Ascending aorta (tissue), 2 donors: ENCODE results near the gene EMCN. TPM values are rescaled to one million over a fixed set of nuclear protein-coding genes. Genes with fewer than 3 reads are reported as not detected.

Experiments used
- DNase-seq, 2 donors: peaks; one replicate each; pipeline ENCODE4 v3.0.0-alpha.2; 2019; ENCODE audit warnings: low spot score in 2 of 2
- H3K27ac ChIP-seq, 2 donors: fragments of 200-600 bp; sonication (generic); one replicate each; pipeline ENCODE4 v1.5.1; 2016 to 2017; ENCODE audit warnings: mild to moderate bottlenecking in 1 of 2
- H3K27me3 ChIP-seq: fragments of 200-600 bp; sonication (generic); one replicate; pipeline ENCODE4 v1.5.1; 2017
- H3K36me3 ChIP-seq, 2 donors: fragments of 200-600 bp; sonication (generic); one replicate each; pipeline ENCODE4 v1.5.1; 2016
- H3K4me1 ChIP-seq, 2 donors: fragments of 200-600 bp; sonication (generic); one replicate each; pipeline ENCODE4 v1.5.1; 2016 to 2017; ENCODE audit warnings: mild to moderate bottlenecking in 1 of 2
- H3K4me3 ChIP-seq, 2 donors: fragments of 200-600 bp; sonication (generic); one replicate each; pipeline ENCODE4 v1.5.1; 2016 to 2017; ENCODE audit warnings: mild to moderate bottlenecking in 1 of 2
- H3K9me3 ChIP-seq, 2 donors: fragments of 200-600 bp; sonication (generic); one replicate each; pipeline ENCODE4 v1.5.1; 2016
- intact Hi-C: fragments of 100-400 bp; cut with DNase I; formaldehyde crosslinking; loops from one replicate; pipeline ENCODE4 v1.15.1; 2023
- total RNA-seq: library from RNA; depleted of rRNA; stranded (reverse); fragments of >200 nt; gene quantifications from one replicate; pipeline ENCODE4 v1.1.0, GENCODE V29; 2016
- TF ChIP-seq, protein P1 (sequence below), 3 experiments: fragments of 200-600 bp in 2 of 3; fragments of 450-650 bp in 1 of 3; sonication (generic) in 2 of 3; IDR thresholded peaks; one replicate each; pipeline ENCODE4 v1.5.1; 2016 to 2019; ENCODE audit warnings: antibody characterized with exemption in 3 of 3, mild to moderate bottlenecking in 1 of 3, moderate library complexity in 1 of 3

Gene EMCN, protein sequence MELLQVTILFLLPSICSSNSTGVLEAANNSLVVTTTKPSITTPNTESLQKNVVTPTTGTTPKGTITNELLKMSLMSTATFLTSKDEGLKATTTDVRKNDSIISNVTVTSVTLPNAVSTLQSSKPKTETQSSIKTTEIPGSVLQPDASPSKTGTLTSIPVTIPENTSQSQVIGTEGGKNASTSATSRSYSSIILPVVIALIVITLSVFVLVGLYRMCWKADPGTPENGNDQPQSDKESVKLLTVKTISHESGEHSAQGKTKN
- 24.6 TPM for total RNA-seq

DNA sequence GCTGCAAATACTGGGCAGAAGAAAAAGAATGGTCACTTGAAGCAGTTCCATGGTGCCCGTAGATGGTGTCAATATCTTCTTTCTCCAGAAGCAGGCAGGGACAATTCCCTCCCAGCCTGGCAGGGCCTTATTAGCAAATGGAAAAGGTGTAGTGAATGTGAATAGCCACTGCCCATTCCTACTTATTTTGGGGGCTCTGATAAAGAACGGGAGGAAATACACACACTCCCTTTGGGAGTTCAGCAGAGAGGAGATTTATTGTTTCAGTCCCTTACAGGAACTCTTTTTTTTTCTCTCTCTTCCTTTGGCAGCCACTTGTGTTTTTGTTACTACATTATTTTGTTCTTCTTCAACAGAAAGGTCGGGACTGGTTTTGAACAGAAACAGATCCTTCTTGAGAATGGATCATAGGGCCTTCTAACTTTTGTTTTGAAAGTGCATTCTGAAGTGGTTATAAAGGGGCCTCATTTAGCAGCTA lies at the start of gene EMCN:
Gene EMCN, minus strand, starts transcription at position 159 of the 478 bp plus-strand sequence. Its CDS starts 108 bp downstream, at position 51.
- Histone ChIP-seq H3K27ac (no peak within 1 kb of the TSS), H3K4me1 (no peaks in the 10 kb centered on the region), H3K4me3 (peak within 1 kb of the TSS in 1 of 2 donors; percentile 23), H3K36me3 (no peaks in the 10 kb centered on the region), H3K9me3 (no peaks in the 10 kb centered on the region), H3K27me3 (no peaks in the 10 kb centered on the region)
- TF ChIP-seq, protein P1, sequence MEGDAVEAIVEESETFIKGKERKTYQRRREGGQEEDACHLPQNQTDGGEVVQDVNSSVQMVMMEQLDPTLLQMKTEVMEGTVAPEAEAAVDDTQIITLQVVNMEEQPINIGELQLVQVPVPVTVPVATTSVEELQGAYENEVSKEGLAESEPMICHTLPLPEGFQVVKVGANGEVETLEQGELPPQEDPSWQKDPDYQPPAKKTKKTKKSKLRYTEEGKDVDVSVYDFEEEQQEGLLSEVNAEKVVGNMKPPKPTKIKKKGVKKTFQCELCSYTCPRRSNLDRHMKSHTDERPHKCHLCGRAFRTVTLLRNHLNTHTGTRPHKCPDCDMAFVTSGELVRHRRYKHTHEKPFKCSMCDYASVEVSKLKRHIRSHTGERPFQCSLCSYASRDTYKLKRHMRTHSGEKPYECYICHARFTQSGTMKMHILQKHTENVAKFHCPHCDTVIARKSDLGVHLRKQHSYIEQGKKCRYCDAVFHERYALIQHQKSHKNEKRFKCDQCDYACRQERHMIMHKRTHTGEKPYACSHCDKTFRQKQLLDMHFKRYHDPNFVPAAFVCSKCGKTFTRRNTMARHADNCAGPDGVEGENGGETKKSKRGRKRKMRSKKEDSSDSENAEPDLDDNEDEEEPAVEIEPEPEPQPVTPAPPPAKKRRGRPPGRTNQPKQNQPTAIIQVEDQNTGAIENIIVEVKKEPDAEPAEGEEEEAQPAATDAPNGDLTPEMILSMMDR (IDR thresholded peaks at IDR 0.05): no peak
- DNase-seq: no peak
- intact Hi-C loops: no loop called here

DNA sequence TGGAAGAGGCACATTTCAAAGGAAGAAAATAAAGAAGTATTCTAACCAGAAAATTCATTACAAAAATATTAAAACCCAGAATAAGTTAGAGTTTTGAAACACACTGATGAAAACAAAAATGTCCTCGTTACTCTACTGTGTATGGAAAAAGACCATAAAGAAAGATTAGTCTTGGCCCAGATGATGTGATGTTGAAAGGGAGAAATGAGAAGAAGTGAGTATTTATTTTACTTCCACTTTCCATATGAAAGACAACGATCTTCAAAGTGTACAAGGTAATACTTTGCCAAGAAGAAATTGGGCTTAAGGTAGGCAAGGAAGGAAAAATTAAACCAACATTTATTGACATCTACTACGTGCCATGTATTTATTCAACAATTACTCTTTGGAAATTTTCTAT lies 48.6 kb upstream of the EMCN start:
- Histone ChIP-seq H3K9me3 (no peaks in the 10 kb centered on the region), H3K4me3 (no peak overlapping the region), H3K27ac (no peak overlapping the region), H3K36me3 (no peaks in the 10 kb centered on the region), H3K27me3 (no peaks in the 10 kb centered on the region), H3K4me1 (no peaks in the 10 kb centered on the region)
- intact Hi-C loops: no loop called here
- TF ChIP-seq, protein P1 (IDR thresholded peaks at IDR 0.05): no peak
- DNase-seq: no peak

DNA sequence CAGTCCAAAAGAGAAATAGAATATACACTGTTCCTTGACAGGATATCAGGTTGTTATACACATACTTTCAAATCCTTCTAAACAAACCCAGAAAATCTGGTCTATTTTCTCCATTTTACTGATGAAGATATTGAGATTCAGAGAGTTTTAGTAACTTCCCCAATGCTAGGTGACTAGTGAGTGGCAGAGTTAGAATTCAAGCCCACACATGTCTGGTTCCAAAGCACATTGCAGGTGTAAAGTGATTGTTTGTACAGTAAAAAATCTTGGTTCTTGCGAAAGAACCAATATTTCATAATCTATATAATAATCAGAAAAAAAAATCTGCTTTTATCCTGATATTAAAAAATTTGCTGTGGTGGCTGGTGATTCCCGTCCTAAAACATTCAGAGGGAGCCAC lies 39.5 kb upstream of the EMCN start:
- Histone ChIP-seq H3K9me3 (no peaks in the 10 kb centered on the region), H3K27me3 (no peaks in the 10 kb centered on the region), H3K36me3 (no peaks in the 10 kb centered on the region), H3K4me1 (no peaks in the 10 kb centered on the region), H3K4me3 (no peak overlapping the region), H3K27ac (no peak overlapping the region)
- TF ChIP-seq, protein P1 (IDR thresholded peaks at IDR 0.05): no peak
- no peak for DNase-seq
- intact Hi-C loops: no loop called here

DNA sequence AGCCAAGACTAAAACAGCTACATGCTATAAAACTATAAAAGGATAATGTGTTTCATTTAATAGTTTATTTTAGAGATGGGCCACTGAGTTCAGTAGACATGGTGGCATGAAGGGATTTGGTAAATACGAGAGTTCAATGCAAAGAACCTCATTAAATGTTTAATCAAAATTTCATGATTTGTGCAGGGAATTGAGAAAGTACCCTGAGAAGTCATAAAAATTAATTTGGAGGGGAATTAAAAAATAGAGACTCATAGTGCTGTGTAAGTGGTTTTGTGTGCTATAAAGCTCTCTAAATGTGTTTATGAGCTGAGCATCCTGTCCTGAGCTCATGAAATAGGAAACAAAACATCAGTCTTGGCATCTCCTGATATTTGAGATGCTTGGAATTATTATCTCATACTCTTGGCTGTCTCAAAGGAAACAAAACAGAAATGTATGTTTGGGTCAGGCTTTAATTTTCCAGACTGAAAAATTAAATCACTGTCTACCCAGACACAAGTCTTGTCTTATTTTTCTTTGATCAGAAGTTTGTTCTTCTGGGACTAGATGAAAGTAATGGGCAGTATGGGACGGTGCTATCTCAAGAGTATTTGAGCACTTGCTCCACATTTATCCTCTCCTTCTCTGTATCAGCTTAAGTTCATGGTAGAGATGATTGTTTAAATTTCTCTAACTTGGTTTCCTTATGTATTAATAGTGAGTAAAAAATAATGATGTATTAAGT lies 38.0 kb upstream of the EMCN start:
- no peaks in the 10 kb centered on the region for H3K36me3 ChIP-seq
- no peak overlapping the region for H3K27ac ChIP-seq
- H3K9me3 ChIP-seq: no peaks in the 10 kb centered on the region

DNA sequence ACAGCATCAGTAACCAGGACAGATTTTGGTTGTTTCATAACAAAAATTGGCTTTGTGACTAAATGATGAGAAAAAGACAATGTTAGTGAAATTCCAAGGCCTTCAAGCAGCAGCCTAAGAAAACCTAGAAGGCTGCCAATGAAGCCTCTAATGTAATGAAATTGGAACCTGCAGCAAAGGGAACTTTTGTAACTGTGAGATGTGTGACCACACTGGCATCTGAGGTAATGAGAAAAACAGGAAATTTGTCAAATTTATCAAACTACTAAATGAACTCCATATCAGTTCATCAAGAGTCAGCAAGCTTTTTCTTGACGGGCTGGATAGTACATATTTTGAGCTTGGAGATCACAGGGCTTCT lies 30.4 kb upstream of the EMCN start:
- TF ChIP-seq, protein P1 (IDR thresholded peaks at IDR 0.05): no peak
- Histone ChIP-seq H3K9me3 (no peaks in the 10 kb centered on the region), H3K4me1 (no peaks in the 10 kb centered on the region), H3K27ac (no peak overlapping the region), H3K27me3 (no peaks in the 10 kb centered on the region), H3K36me3 (no peaks in the 10 kb centered on the region), H3K4me3 (no peak overlapping the region)
- intact Hi-C loops: no loop called here
- no peak for DNase-seq

More for the DNA sequence above, 38.0 kb upstream of the EMCN start:
- TF ChIP-seq, protein P1 (IDR thresholded peaks at IDR 0.05): no peak
- DNase-seq: no peak
- H3K4me1 ChIP-seq: no peaks in the 10 kb centered on the region
- intact Hi-C loops: no loop called here
- no peaks in the 10 kb centered on the region for H3K27me3 ChIP-seq
- no peak overlapping the region for H3K4me3 ChIP-seq
